ENCODE results near the gene UFSP1. TPM values are rescaled to one million over a fixed set of nuclear protein-coding genes. Genes with fewer than 3 reads are reported as not detected.

Gene UFSP1
- total RNA-seq, 2 experiments from 2014 or later = 0.64 to 1.4 TPM

DNA sequence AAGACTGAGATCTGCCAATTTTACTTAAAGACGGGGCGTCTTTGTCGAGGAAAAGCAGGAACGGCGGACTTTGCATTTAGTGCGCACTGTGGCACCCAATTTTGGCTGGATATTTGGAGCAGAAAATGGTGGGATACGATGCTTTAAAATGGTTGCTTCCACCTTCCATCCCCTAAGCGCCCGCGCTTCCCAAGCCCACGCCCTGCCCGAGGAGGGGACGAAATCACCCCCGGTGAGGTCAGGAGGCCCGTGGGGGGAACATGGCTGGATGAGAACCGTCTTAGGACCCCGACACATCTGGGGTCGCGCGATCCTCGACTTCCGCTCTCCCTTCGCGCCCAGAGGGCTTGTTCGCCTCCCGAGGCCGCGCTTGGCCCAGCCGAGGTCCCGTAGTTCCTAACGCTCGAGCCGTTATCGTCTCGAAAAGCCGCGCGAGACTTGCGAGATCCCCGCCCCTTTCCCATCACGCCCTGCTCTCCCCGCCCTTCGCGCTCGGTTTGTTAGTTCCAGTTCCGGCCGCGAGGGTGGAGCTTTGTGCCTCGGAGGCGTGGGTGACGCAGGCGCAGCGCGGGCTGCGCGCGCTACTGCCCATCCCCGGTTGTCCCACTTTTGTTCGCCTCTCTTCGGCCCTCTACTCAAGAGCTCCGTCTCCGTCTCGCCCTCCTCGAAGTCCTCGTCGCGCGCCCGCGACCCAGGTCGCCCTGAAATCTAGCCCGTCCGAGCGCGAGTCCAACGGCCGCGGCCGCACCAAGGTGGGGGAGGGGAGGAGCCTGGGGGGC lies 14.7 kb downstream of the UFSP1 start, which contains the start of gene SRRT:
SRRT (plus strand) TSS at position 527 of the 779 bp plus-strand sequence. CDS start 488 bp downstream, outside the sequence.
- Mint-ChIP-seq H3K4me3 (peak within 1 kb of the TSS; percentile 97), H3K36me3 (ENCODE audit: low read depth) (peaks cover 60% of the 10 kb centered on the region), H3K27me3 (ENCODE audit: low read depth) (no peaks in the 10 kb centered on the region), H3K4me1 (ENCODE audit: low read depth) (peaks cover 44% of the 10 kb centered on the region), H3K9me3 (no peaks in the 10 kb centered on the region), H3K27ac (peak within 1 kb of the TSS; percentile 98)
- peak; percentile 99 for DNase-seq
- intact Hi-C loops (cut with micrococcal nuclease) = loop anchor here (1.0 kb wide), 8 partner anchors 7 to 444 kb away; partner anchors contain the start of genes MOSPD3, POP7, SLC12A9 and TRIP6
- CTCF ChIA-PET = interaction anchor here (1.5 to 2.2 kb wide), 3 partner anchors 12 to 22 kb away, joined by 5 to 11 read pairs (median 6); partner anchors contain the start of genes SLC12A9 and UFSP1

DNA sequence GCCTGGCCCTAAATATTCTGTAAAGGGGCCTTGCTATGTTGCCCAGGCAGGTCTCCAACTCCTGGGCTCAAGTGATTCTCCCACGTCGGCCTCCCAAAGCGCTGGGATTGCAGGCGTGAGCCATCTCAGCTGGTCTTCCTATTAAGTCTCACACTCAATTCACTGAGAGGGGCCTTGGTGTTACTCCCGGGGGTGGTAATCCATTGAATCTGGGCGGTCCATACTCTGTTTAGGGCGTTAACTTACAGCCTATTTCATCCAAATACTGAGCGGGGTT lies 15.3 kb downstream of the UFSP1 start:
- DNase-seq = no peak
- CTCF ChIA-PET = interaction anchor here (1.5 to 1.8 kb wide), 2 partner anchors 15 to 22 kb away, joined by 4 to 5 read pairs; partner anchors contain the start of genes SLC12A9 and UFSP1
- Mint-ChIP-seq H3K9me3 (no peaks in the 10 kb centered on the region), H3K27me3 (ENCODE audit: low read depth) (no peaks in the 10 kb centered on the region), H3K4me1 (ENCODE audit: low read depth) (peaks cover 38% of the 10 kb centered on the region), H3K4me3 (peak overlapping the region; percentile 97), H3K36me3 (ENCODE audit: low read depth) (peaks cover 57% of the 10 kb centered on the region), H3K27ac (peak overlapping the region; percentile 98)
- intact Hi-C loops (cut with micrococcal nuclease) = loop anchor here (1.0 kb wide), 1 partner anchor 291 kb away; no protein-coding TSS in a partner anchor

DNA sequence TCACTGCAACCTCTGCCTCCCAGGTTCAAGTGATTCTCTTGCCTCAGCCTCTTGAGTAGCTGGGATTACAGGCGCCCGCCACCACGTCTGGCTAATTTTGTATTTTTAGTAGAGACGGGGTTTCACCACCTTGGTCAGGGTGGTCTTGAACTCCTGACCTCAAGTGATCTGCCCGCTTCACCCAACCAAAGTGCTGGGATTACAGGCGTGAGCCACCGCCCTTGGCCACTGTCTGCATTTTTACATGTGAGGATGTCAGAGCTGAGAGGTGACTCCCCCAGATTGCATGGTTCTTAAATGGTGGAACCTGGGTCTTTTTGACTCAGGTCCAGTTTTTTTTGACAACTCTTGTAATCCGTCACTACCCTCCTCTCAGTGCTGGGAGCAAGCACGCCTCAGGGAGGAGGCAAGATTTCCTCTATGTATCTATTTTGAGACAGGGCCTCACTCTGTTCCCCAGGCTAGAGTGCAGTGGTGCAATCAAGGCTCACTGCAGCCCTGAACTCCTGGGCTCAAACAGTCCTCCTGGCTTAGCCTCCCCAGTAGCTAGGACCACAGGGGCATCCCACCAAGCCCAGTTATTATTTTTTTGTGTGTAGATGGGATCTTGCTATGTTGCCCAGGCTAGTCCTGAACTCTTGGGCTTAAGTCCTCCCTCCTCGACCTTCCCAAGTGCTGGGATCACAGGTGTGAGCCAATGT lies 15.8 kb downstream of the UFSP1 start:
- Mint-ChIP-seq H3K9me3 (no peaks in the 10 kb centered on the region), H3K36me3 (ENCODE audit: low read depth) (peaks cover 56% of the 10 kb centered on the region), H3K27me3 (ENCODE audit: low read depth) (no peaks in the 10 kb centered on the region), H3K27ac (peak overlapping the region; percentile 98), H3K4me3 (peak overlapping the region; percentile 97), H3K4me1 (ENCODE audit: low read depth) (peaks cover 33% of the 10 kb centered on the region)
- CTCF ChIA-PET = interaction anchor here (1.5 to 1.8 kb wide), 2 partner anchors 15 to 22 kb away, joined by 4 to 5 read pairs; partner anchors contain the start of genes SLC12A9 and UFSP1
- intact Hi-C loops (cut with micrococcal nuclease) = loop anchor here (1.0 kb wide), 1 partner anchor 290 kb away; no protein-coding TSS in a partner anchor
- no peak for DNase-seq

DNA sequence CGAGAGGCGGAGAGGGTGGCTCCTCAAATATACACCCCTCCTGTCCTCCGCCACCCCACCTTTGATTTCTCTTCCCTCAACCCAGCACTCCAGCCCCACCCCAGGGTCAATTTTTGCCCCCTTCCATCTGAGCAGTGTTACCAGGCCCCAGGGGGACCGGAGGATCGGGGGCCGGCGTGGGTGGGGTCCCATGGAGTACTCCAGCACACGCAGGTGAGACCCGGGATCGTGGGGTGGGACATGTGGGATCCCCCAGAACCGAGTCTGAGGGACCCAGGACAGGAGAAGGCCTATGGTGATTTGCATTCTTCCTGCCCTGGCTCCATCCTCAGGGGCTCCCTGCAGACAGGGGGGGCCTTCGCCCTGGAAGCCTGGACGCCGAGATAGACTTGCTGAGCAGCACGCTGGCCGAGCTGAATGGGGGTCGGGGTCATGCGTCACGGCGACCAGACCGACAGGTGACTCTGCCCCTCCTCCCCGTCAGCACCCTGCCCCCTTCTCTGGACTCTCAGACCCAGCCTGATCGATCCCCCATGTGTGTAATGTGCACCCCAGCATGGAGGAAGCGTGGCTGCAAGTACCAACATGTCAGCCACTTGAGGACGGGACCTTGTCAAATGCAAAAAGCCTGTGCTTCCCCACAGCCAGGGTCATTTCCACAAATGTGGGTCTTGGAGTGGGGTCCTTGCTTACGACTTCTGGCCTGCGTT lies 21.6 kb downstream of the UFSP1 start:
- no peak for DNase-seq
- peaks cover 15% of the 10 kb centered on the region for H3K36me3 Mint-ChIP-seq (ENCODE audit: low read depth)
- peak overlapping the region; percentile 32 for H3K27ac Mint-ChIP-seq
- no peaks in the 10 kb centered on the region for H3K9me3 Mint-ChIP-seq
- no peaks in the 10 kb centered on the region for H3K27me3 Mint-ChIP-seq (ENCODE audit: low read depth)
- intact Hi-C loops (cut with micrococcal nuclease) = loop anchor here (1.0 kb wide), 1 partner anchor 7 kb away; the partner anchor contains the start of gene SRRT
- CTCF ChIA-PET = no interaction called here
- peak overlapping the region; percentile 90 for H3K4me3 Mint-ChIP-seq
- H3K4me1 Mint-ChIP-seq (ENCODE audit: low read depth) = peaks cover 14% of the 10 kb centered on the region

- Mint-ChIP-seq H3K27me3 (ENCODE audit: low read depth) (no peaks in the 10 kb centered on the region), H3K9me3 (no peaks in the 10 kb centered on the region), H3K4me1 (ENCODE audit: low read depth) (peaks cover 14% of the 10 kb centered on the region), H3K27ac (peak within 1 kb of the TSS; percentile 93), H3K36me3 (ENCODE audit: low read depth) (peaks cover 11% of the 10 kb centered on the region), H3K4me3 (peak within 1 kb of the TSS; percentile 90)
- intact Hi-C loops (cut with micrococcal nuclease) = loop anchor here (1.0 kb wide), 1 partner anchor 8 kb away; the partner anchor contains the start of gene SRRT
- peak; percentile 84 for DNase-seq
- CTCF ChIA-PET = interaction anchor here (0.9 kb wide), 1 partner anchor 162 kb away, joined by 3 read pairs; the partner anchor contains the start of gene POP7
These were observed 22.3 kb downstream of the UFSP1 start, which contains the start of gene TRIP6 for GRCh38 chr7:100867040-100867775. Gene TRIP6, plus strand, starts transcription at chr7:100867387. Its CDS starts 111 bp downstream, at chr7:100867498.

DNA sequence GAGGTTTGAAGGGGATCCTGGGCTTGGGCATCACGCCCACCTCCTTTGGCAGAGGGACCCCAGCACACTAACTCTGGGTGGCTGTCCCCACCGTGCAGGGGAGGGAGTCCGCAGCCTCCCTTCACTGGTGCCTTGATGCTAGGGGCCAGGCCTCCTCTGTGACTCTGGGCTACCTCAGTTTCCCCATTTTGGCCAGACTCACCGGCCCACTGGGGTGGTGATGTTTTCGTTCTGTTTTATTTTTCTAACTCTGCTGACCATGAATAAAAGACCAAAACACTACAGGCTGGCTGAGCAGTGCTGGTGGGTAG lies 22.8 kb downstream of the UFSP1 start:
- CTCF ChIA-PET = interaction anchor here (0.9 kb wide), 1 partner anchor 161 kb away, joined by 3 read pairs; the partner anchor contains the start of gene POP7
- Mint-ChIP-seq H3K4me1 (ENCODE audit: low read depth) (peaks cover 14% of the 10 kb centered on the region), H3K4me3 (peak overlapping the region; percentile 90), H3K9me3 (no peaks in the 10 kb centered on the region), H3K27ac (peak overlapping the region; percentile 93), H3K27me3 (ENCODE audit: low read depth) (no peaks in the 10 kb centered on the region), H3K36me3 (ENCODE audit: low read depth) (peaks cover 10% of the 10 kb centered on the region)
- intact Hi-C loops (cut with micrococcal nuclease) = loop anchor here (1.0 kb wide), 1 partner anchor 9 kb away; the partner anchor contains the start of gene SRRT
- DNase-seq = no peak

- H3K9me3 Mint-ChIP-seq = no peaks in the 10 kb centered on the region
- H3K27ac Mint-ChIP-seq = peak overlapping the region; percentile 93
- peak overlapping the region; percentile 90 for H3K4me3 Mint-ChIP-seq
- DNase-seq = peak; percentile 34
- H3K36me3 Mint-ChIP-seq (ENCODE audit: low read depth) = peaks cover 6% of the 10 kb centered on the region
- CTCF ChIA-PET = interaction anchor here (0.9 kb wide), 1 partner anchor 161 kb away, joined by 3 read pairs; the partner anchor contains the start of gene POP7
- H3K4me1 Mint-ChIP-seq (ENCODE audit: low read depth) = peaks cover 14% of the 10 kb centered on the region
- no peaks in the 10 kb centered on the region for H3K27me3 Mint-ChIP-seq (ENCODE audit: low read depth)
- intact Hi-C loops (cut with micrococcal nuclease) = no loop called here
These were observed 23.4 kb downstream of the UFSP1 start for GRCh38 chr7:100865938-100866728.

DNA sequence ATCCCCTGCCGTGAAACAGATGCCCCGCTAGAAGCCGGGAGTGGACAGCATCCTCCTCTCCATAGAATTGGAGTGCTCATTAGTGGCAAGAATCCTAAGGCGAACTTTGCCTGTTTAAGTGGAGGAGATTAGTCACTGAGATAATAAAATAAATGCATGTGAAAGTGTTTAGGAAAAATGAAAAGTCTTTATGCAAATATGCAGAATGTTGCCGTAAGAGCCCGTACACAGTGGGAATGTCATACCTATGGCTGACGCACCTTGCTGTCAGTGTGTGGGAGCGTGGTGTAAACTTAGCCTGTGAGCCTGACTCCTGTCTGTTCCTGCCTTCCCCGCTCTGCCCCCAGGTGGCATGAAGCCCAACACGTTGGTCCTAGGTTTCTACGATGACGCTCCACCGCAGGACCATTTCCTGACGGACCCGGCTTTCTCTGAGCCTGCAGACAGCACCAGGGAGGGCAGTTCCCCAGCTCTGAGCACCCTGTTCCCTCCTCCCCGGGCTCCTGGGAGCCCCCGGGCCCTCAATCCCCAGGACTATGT lies 24.1 kb downstream of the UFSP1 start:
- DNase-seq = no peak

DNA sequence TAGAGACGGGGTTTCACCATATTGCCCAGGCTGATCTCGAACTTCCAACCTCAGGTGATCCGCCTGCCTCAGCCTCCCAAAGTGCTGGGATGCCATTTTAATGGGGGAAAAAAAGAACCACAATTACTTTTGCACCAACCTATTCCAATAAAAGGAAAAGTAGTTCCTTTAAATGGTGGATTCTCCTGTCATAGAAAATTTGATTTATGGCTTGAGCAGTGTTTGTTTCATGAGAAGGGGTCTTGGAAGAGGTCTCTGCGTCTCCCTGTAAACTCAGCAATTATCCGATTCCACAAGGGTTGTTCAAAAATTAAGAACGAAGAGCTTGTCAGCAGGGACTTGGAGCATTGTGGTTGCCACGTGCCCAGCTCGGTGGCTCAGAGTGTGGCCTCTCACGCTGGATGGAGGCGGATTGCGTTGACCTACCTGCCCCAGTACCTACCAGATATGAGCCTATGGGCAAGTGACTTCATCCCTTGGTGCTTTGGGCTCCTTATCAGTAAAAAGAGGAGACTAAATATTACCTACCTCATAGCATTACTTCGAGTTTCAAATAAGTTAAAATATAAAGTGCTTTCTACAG lies 25.2 kb downstream of the UFSP1 start:
- peaks cover 14% of the 10 kb centered on the region for H3K4me1 Mint-ChIP-seq (ENCODE audit: low read depth)
- no peaks in the 10 kb centered on the region for H3K9me3 Mint-ChIP-seq
- H3K27ac Mint-ChIP-seq = no peak overlapping the region
- no peak for DNase-seq
- CTCF ChIA-PET = interaction anchor here (0.7 kb wide), 1 partner anchor 65 kb away, joined by 7 read pairs; no protein-coding TSS in a partner anchor
- peaks cover 19% of the 10 kb centered on the region for H3K36me3 Mint-ChIP-seq (ENCODE audit: low read depth)
- intact Hi-C loops (cut with micrococcal nuclease) = no loop called here
- H3K4me3 Mint-ChIP-seq = no peak overlapping the region
- H3K27me3 Mint-ChIP-seq (ENCODE audit: low read depth) = no peaks in the 10 kb centered on the region

More for the DNA sequence above, 24.1 kb downstream of the UFSP1 start:
- intact Hi-C loops (cut with micrococcal nuclease) = no loop called here
- H3K4me1 Mint-ChIP-seq (ENCODE audit: low read depth) = peaks cover 14% of the 10 kb centered on the region
- peaks cover 12% of the 10 kb centered on the region for H3K36me3 Mint-ChIP-seq (ENCODE audit: low read depth)
- CTCF ChIA-PET = no interaction called here
- H3K4me3 Mint-ChIP-seq = peak overlapping the region; percentile 39
- H3K27ac Mint-ChIP-seq = peak overlapping the region; percentile 26
- H3K9me3 Mint-ChIP-seq = no peaks in the 10 kb centered on the region
- H3K27me3 Mint-ChIP-seq (ENCODE audit: low read depth) = no peaks in the 10 kb centered on the region

- Mint-ChIP-seq H3K27ac (no peak overlapping the region), H3K4me1 (ENCODE audit: low read depth) (peaks cover 14% of the 10 kb centered on the region), H3K9me3 (no peaks in the 10 kb centered on the region), H3K36me3 (ENCODE audit: low read depth) (peaks cover 16% of the 10 kb centered on the region), H3K4me3 (no peak overlapping the region), H3K27me3 (ENCODE audit: low read depth) (no peaks in the 10 kb centered on the region)
- CTCF ChIA-PET = no interaction called here
- no peak for DNase-seq
- intact Hi-C loops (cut with micrococcal nuclease) = no loop called here
These were observed 26.0 kb downstream of the UFSP1 start for GRCh38 chr7:100863406-100863950.

Data from activated naive CD4-positive, alpha-beta T cell treated with anti-CD3 and anti-CD28 coated beads for 36 hours (primary cell).